H7 (cell line): ENCODE data around the gene USP17L13. TPM values are rescaled to one million over a fixed set of nuclear protein-coding genes. Genes with fewer than 3 reads are reported as not detected.
"Not testable (repeated sequence)": the region's sequence is repeated elsewhere in the genome, so short reads cannot be mapped to it uniquely, and the experiment has no call there.

ENCODE experiments used
- DNase-seq: peaks from one replicate; pipeline ENCODE4 v3.0.0; 2012
- H3K27me3 ChIP-seq: 2 replicates; pipeline ENCODE4 v1.6.0; 2011; ENCODE audit warnings: mild to moderate bottlenecking, low read length; ENCODE audit not compliant: control insufficient read depth, insufficient read depth
- H3K36me3 ChIP-seq: replicated peaks from 2 replicates; pipeline ENCODE4 v1.5.1; 2011; ENCODE audit warnings: low read length; ENCODE audit not compliant: control insufficient read depth, insufficient read depth
- H3K4me3 ChIP-seq: 2 replicates; pipeline ENCODE4 v1.5.1; 2011; ENCODE audit warnings: low read depth, mild to moderate bottlenecking, control low read depth, low read length, moderate library complexity; ENCODE audit not compliant: insufficient read depth
- total RNA-seq: library from RNA; depleted of rRNA; stranded (reverse); fragments of >200 nt; shearing (Covaris generic); gene quantifications from 2 replicates; pipeline ENCODE4 v1.2.3, GENCODE V29; 2014; rRNA removed

USP17L13 gene
- not detected in 2 replicates for total RNA-seq

DNA sequence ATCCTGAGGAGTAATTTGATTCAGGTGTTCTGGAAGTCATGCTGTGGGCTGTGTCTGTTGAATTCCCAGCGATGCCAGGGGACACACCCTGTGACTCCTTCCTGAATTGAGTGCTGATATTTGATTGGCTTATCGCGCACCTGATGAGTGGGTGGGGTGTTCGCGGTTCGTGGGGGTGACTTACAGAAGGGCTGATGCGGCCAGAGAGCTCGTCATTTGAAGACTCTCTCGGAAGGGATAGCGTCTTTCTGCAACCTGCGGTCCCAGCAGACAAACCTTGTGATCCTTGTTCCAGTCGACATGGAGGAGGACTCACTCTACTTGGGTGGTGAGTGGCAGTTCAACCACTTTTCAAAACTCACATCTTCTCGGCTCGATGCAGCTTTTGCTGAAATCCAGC, at the start of gene USP17L13:
Gene USP17L13, plus strand, starts transcription at position 301 of the 400 bp plus-strand sequence. Its CDS starts 0 bp downstream, at position 301.
- not testable (repeated sequence) for DNase-seq, H3K36me3 ChIP-seq, H3K27me3 ChIP-seq, H3K4me3 ChIP-seq

GRCh38 chr4:9210357-9210756, 14.3 kb upstream of the USP17L13 start, which contains the start of gene USP17L10:
TSS of gene USP17L10 (plus strand) at chr4:9210657. CDS start at chr4:9210657, 0 bp downstream.
- H3K4me3 ChIP-seq, H3K27me3 ChIP-seq, H3K36me3 ChIP-seq, DNase-seq: not testable (repeated sequence)

- H3K27me3 ChIP-seq, H3K4me3 ChIP-seq, H3K36me3 ChIP-seq, DNase-seq: not testable (repeated sequence)
Measured at GRCh38 chr4:9214701-9215100, 10.0 kb upstream of the USP17L13 start.

DNA sequence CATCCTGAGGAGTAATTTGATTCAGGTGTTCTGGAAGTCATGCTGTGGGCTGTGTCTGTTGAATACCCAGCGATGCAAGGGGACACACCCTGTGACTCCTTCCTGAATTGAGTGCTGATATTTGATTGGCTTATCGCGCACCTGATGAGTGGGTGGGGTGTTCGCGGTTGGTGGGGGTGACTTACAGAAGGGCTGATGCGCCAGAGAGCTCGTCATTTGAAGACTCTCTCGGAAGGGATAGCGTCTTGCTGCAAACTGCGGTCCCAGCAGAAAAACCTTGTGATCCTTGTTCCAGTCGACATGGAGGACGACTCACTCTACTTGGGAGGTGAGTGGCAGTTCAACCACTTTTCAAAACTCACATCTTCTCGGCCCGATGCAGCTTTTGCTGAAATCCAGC, 9.6 kb upstream of the USP17L13 start, which contains the start of gene USP17L11:
Gene USP17L11, plus strand, starts transcription at position 301 of the 400 bp plus-strand sequence. Its CDS starts 0 bp downstream, at position 301.
- not testable (repeated sequence) for DNase-seq, H3K27me3 ChIP-seq, H3K4me3 ChIP-seq, H3K36me3 ChIP-seq

DNA sequence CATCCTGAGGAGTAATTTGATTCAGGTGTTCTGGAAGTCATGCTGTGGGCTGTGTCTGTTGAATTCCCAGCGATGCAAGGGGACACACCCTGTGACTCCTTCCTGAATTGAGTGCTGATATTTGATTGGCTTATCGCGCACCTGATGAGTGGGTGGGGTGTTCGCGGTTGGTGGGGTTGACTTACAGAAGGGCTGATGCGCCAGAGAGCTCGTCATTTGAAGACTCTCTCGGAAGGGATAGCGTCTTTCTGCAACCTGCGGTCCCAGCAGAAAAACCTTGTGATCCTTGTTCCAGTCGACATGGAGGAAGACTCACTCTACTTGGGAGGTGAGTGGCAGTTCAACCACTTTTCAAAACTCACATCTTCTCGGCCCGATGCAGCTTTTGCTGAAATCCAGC, 4.8 kb upstream of the USP17L13 start, which contains the start of gene USP17L12:
Gene USP17L12, plus strand, starts transcription at position 301 of the 400 bp plus-strand sequence. Its CDS starts 0 bp downstream, at position 301.
- DNase-seq, H3K36me3 ChIP-seq, H3K4me3 ChIP-seq, H3K27me3 ChIP-seq: not testable (repeated sequence)

DNA sequence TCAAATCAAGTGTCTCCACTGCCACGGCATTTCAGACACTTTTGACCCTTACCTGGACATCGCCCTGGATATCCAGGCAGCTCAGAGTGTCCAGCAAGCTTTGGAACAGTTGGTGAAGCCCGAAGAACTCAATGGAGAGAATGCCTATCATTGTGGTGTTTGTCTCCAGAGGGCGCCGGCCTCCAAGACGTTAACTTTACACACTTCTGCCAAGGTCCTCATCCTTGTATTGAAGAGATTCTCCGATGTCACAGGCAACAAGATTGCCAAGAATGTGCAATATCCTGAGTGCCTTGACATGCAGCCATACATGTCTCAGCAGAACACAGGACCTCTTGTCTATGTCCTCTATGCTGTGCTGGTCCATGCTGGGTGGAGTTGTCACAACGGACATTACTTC, 5.6 kb downstream of the USP17L13 start:
- H3K4me3 ChIP-seq, H3K36me3 ChIP-seq, H3K27me3 ChIP-seq, DNase-seq: not testable (repeated sequence)

GRCh38 chr4:9234085-9234484, 9.4 kb downstream of the USP17L13 start, which contains the start of gene USP17L15:
TSS of gene USP17L15 (plus strand) at chr4:9234385. CDS start at chr4:9234385, 0 bp downstream.
- H3K36me3 ChIP-seq, H3K4me3 ChIP-seq, H3K27me3 ChIP-seq, DNase-seq: not testable (repeated sequence)

DNA sequence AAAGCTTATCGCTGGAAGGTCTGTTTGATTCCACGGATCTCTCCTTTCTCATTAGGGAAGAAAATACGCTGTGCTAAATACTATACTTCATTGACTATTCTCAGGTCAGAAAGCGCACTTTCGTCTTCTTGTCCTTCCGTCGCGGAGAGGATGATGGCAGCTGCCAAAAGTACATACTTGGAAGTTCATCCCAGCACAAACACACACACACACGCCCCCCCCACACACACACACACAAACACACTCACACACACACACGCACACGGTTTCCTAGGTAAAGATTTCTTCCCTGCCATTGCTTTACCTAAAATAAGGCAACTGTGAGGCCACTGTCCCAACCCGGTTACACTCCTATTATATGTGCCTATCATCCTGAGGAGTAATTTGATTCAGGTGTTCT, 13.8 kb downstream of the USP17L13 start:
- H3K27me3 ChIP-seq, DNase-seq, H3K4me3 ChIP-seq, H3K36me3 ChIP-seq: not testable (repeated sequence)

DNA sequence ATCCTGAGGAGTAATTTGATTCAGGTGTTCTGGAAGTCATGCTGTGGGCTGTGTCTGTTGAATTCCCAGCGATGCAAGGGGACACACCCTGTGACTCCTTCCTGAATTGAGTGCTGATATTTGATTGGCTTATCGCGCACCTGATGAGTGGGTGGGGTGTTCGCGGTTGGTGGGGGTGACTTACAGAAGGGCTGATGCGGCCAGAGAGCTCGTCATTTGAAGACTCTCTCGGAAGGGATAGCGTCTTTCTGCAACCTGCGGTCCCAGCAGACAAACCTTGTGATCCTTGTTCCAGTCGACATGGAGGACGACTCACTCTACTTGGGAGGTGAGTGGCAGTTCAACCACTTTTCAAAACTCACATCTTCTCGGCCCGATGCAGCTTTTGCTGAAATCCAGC, 18.9 kb downstream of the USP17L13 start, which contains the start of gene USP17L17:
Gene USP17L17, plus strand, starts transcription at position 301 of the 400 bp plus-strand sequence. Its CDS starts 0 bp downstream, at position 301.
- not testable (repeated sequence) for DNase-seq, H3K4me3 ChIP-seq, H3K36me3 ChIP-seq, H3K27me3 ChIP-seq

DNA sequence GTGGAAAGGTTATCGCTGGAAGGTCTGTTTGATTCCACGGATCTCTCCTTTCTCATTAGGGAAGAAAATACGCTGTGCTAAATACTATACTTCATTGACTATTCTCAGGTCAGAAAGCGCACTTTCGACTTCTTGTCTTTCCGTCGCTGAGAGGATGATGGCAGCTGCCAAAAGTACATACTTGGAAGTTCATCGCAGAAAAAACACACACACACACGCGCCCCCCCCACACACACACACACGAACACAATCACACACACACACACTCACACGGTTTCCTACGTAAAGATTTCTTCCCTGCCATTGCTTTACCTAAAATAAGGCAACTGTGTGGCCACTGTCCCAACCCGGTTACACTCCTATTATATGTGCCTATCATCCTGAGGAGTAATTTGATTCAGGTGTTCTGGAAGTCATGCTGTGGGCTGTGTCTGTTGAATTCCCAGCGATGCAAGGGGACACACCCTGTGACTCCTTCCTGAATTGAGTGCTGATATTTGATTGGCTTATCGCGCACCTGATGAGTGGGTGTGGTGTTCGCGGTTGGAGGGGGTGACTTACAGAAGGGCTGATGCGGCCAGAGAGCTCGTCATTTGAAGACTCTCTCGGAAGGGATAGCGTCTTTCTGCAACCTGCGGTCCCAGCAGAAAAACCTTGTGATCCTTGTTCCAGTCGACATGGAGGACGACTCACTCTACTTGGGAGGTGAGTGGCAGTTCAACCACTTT, 23.4 kb downstream of the USP17L13 start, which contains the start of gene USP17L18:
Gene USP17L18, plus strand, starts transcription at position 678 of the 728 bp plus-strand sequence. Its CDS starts 0 bp downstream, at position 678.
- H3K27me3 ChIP-seq, H3K4me3 ChIP-seq, H3K36me3 ChIP-seq, DNase-seq: not testable (repeated sequence)

DNA sequence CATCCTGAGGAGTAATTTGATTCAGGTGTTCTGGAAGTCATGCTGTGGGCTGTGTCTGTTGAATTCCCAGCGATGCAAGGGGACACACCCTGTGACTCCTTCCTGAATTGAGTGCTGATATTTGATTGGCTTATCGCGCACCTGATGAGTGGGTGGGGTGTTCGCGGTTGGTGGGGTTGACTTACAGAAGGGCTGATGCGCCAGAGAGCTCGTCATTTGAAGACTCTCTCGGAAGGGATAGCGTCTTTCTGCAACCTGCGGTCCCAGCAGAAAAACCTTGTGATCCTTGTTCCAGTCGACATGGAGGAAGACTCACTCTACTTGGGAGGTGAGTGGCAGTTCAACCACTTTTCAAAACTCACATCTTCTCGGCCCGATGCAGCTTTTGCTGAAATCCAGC, 28.4 kb downstream of the USP17L13 start, which contains the start of gene USP17L19:
Gene USP17L19, plus strand, starts transcription at position 301 of the 400 bp plus-strand sequence. Its CDS starts 0 bp downstream, at position 301.
- not testable (repeated sequence) for H3K4me3 ChIP-seq, H3K27me3 ChIP-seq, H3K36me3 ChIP-seq, DNase-seq

GRCh38 chr4:9257824-9258223, 33.1 kb downstream of the USP17L13 start, which contains the start of gene USP17L20:
TSS of gene USP17L20 (plus strand) at chr4:9258124. CDS start at chr4:9258124, 0 bp downstream.
- DNase-seq, H3K4me3 ChIP-seq, H3K27me3 ChIP-seq, H3K36me3 ChIP-seq: not testable (repeated sequence)

- not testable (repeated sequence) for DNase-seq, H3K4me3 ChIP-seq, H3K36me3 ChIP-seq, H3K27me3 ChIP-seq
Measured at GRCh38 chr4:9262572-9262971, 37.9 kb downstream of the USP17L13 start, which contains the start of gene USP17L21. TSS of gene USP17L21 (plus strand) at chr4:9262872. CDS start at chr4:9262872, 0 bp downstream.

GRCh38 chr4:9267319-9267718, 42.6 kb downstream of the USP17L13 start, which contains the start of gene USP17L22:
TSS of gene USP17L22 (plus strand) at chr4:9267619. CDS start at chr4:9267619, 0 bp downstream.
- not testable (repeated sequence) for H3K4me3 ChIP-seq, H3K36me3 ChIP-seq, DNase-seq, H3K27me3 ChIP-seq
